CD4-positive, alpha-beta T cell (primary cell): ENCODE measurements around the gene CALN1. TPM values are rescaled to one million over a fixed set of nuclear protein-coding genes. Genes with fewer than 3 reads are reported as not detected.

Experiments used
- ATAC-seq: fragments of 200-7000 bp; cut with Tn5 transposase; one replicate; pipeline ENCODE4 v1.10.0; 2022; ENCODE audit warnings: mild to moderate bottlenecking; ENCODE audit not compliant: poor library complexity
- CTCF ChIA-PET: fragments of 350-600 bp; sonication (Branson Sonifier 250); formaldehyde crosslinking; loops from one replicate; lab custom pipeline; 2021; ENCODE audit warnings: antibody characterized with exemption, inconsistent platforms; lab: Charles Lee
- POLR2A ChIA-PET: fragments of 350-600 bp; sonication (Branson Sonifier 250); formaldehyde crosslinking; loops from one replicate; lab custom pipeline; 2021; ENCODE audit warnings: antibody characterized with exemption, inconsistent platforms; lab: Charles Lee
- DNase-seq, 14 experiments: peaks; one replicate each; pipeline ENCODE4 v3.0.0-alpha.2; 2013 to 2020; ENCODE audit warnings: mixed read lengths in 2 of 14
- H3K27ac ChIP-seq, 2 donors: one replicate each; pipeline versions ENCODE4 v1.5.1 to v1.7.0; 2013; ENCODE audit warnings: low read length in 2 of 2, low read depth in 1 of 2, mild to moderate bottlenecking in 1 of 2
- H3K27me3 ChIP-seq, 2 experiments: 1 replicate in 1 of 2; 2 replicates in 1 of 2; pipeline versions ENCODE4 v1.6.1 to v1.7.0; 2013; ENCODE audit warnings: low read length in 2 of 2, control low read depth in 1 of 2, mild to moderate bottlenecking in 1 of 2, moderate library complexity in 1 of 2; ENCODE audit not compliant: insufficient read depth in 2 of 2, control insufficient read depth in 1 of 2
- H3K36me3 ChIP-seq: one replicate; pipeline ENCODE4 v1.6.1; 2013; ENCODE audit warnings: low read length, control low read depth; ENCODE audit not compliant: insufficient read depth
- H3K4me1 ChIP-seq: one replicate; pipeline ENCODE4 v1.6.1; 2013; ENCODE audit warnings: low read length, control low read depth; ENCODE audit not compliant: insufficient read depth
- H3K4me3 ChIP-seq: one replicate; pipeline ENCODE4 v1.5.1; 2013; ENCODE audit warnings: mild to moderate bottlenecking, low read length, moderate library complexity
- H3K9me3 ChIP-seq, 2 experiments: 1 replicate in 1 of 2; 2 replicates in 1 of 2; pipeline versions ENCODE4 v1.6.1 to v1.7.0; 2013; ENCODE audit warnings: low read length in 2 of 2, mild to moderate bottlenecking in 2 of 2, control low read depth in 1 of 2, moderate library complexity in 1 of 2; ENCODE audit not compliant: control insufficient read depth in 1 of 2, insufficient read depth in 1 of 2
- H3K27ac Mint-ChIP-seq: one replicate; pipeline ENCODE4 v1.8.0; 2020; ENCODE audit warnings: mixed read lengths
- H3K27me3 Mint-ChIP-seq: one replicate; pipeline ENCODE4 v1.8.0; 2021; ENCODE audit warnings: mixed read lengths
- H3K36me3 Mint-ChIP-seq: one replicate; pipeline ENCODE4 v1.8.0; 2021; ENCODE audit warnings: low read depth, mixed read lengths
- H3K4me1 Mint-ChIP-seq: one replicate; pipeline ENCODE4 v1.8.0; 2021; ENCODE audit warnings: low read depth, mixed read lengths
- H3K4me3 Mint-ChIP-seq: one replicate; pipeline ENCODE4 v1.8.0; 2020; ENCODE audit warnings: mild to moderate bottlenecking, mixed read lengths
- H3K9me3 Mint-ChIP-seq: one replicate; pipeline ENCODE4 v1.8.0; 2020; ENCODE audit warnings: mixed read lengths
- CTCF ChIP-seq: fragments of 200-600 bp; IDR thresholded peaks from one replicate; pipeline ENCODE4 v1.8.0; 2022; ENCODE audit warnings: antibody characterized with exemption, mild to moderate bottlenecking
- intact Hi-C, 2 experiments: fragments of 100-400 bp; cut with DNase I in 1 of 2; cut with micrococcal nuclease in 1 of 2; formaldehyde crosslinking; loops; one replicate each; pipeline versions ENCODE4 v1.15.1 to v1.9.0; 2023 to 2025; cut with DNase I, micrococcal nuclease
- total RNA-seq, 174 experiments: library from RNA in 2 of 174; stranded (reverse) in 2 of 174; gene quantifications; one replicate each; pipeline ENCODE4 v1.2.3 and lab custom pipeline; 2021 to 2026

Gene CALN1
- total RNA-seq, 2 experiments from 2014 or later: 0.06 TPM; not detected in 1

GRCh38 chr7:71775648-71776047 lies 636.5 kb downstream of the CALN1 start:
- CTCF ChIA-PET: no interaction called here
- Mint-ChIP-seq H3K27me3 (no peaks in the 10 kb centered on the region), H3K36me3 (no peaks in the 10 kb centered on the region), H3K9me3 (peaks cover 2% of the 10 kb centered on the region), H3K4me3 (no peak overlapping the region), H3K4me1 (no peaks in the 10 kb centered on the region), H3K27ac (no peak overlapping the region)
- TF ChIP-seq CTCF: no peak
- Histone ChIP-seq H3K4me3 (no peak overlapping the region), H3K9me3 (peaks cover 0 to 16% of the 10 kb centered on the region in 2 experiments), H3K4me1 (no peaks in the 10 kb centered on the region), H3K27ac (no peak overlapping the region), H3K36me3 (no peaks in the 10 kb centered on the region), H3K27me3 (no peaks in the 10 kb centered on the region)
- intact Hi-C loops: no loop called here
- DNase-seq: no peak
- POLR2A ChIA-PET: no interaction called here
- ATAC-seq: no peak

GRCh38 chr7:71772779-71773178 lies 639.4 kb downstream of the CALN1 start:
- Histone ChIP-seq H3K36me3 (no peaks in the 10 kb centered on the region), H3K9me3 (peaks cover 0 to 22% of the 10 kb centered on the region in 2 experiments), H3K4me1 (no peaks in the 10 kb centered on the region), H3K27ac (no peak overlapping the region), H3K4me3 (no peak overlapping the region), H3K27me3 (no peaks in the 10 kb centered on the region)
- peaks cover 2% of the 10 kb centered on the region for H3K9me3 Mint-ChIP-seq
- no peak overlapping the region for H3K4me3 Mint-ChIP-seq
- intact Hi-C loops: no loop called here
- TF ChIP-seq CTCF: no peak
- ATAC-seq (no peak), DNase-seq (no peak)
- no peaks in the 10 kb centered on the region for H3K27me3 Mint-ChIP-seq
- ChIA-PET CTCF (no interaction called here), POLR2A (no interaction called here)
- H3K36me3 Mint-ChIP-seq: no peaks in the 10 kb centered on the region
- no peaks in the 10 kb centered on the region for H3K4me1 Mint-ChIP-seq
- no peak overlapping the region for H3K27ac Mint-ChIP-seq

- intact Hi-C loops: no loop called here
- Histone ChIP-seq H3K9me3 (peaks cover 0 to 22% of the 10 kb centered on the region in 2 experiments), H3K36me3 (no peaks in the 10 kb centered on the region), H3K4me1 (no peaks in the 10 kb centered on the region), H3K27ac (no peak overlapping the region), H3K4me3 (no peak overlapping the region), H3K27me3 (no peaks in the 10 kb centered on the region)
- no peak overlapping the region for H3K4me3 Mint-ChIP-seq
- H3K27ac Mint-ChIP-seq: no peak overlapping the region
- ATAC-seq (no peak), DNase-seq (no peak)
- no peaks in the 10 kb centered on the region for H3K36me3 Mint-ChIP-seq
- peaks cover 4% of the 10 kb centered on the region for H3K9me3 Mint-ChIP-seq
- ChIA-PET POLR2A (no interaction called here), CTCF (no interaction called here)
- H3K4me1 Mint-ChIP-seq: no peaks in the 10 kb centered on the region
- no peak for TF ChIP-seq CTCF
- H3K27me3 Mint-ChIP-seq: no peaks in the 10 kb centered on the region
These were observed 641.8 kb downstream of the CALN1 start for GRCh38 chr7:71770269-71770907.
